Panc1 (cell line): Measurements from ENCODE around the gene SLC35E2B. TPM values are rescaled to one million over a fixed set of nuclear protein-coding genes. Genes with fewer than 3 reads are reported as not detected.

Experiments used
- ATAC-seq: fragments of 200-7000 bp; cut with Tn5 transposase; 2 replicates; pipeline ENCODE4 v1.9.1; 2020; ENCODE audit warnings: mild to moderate bottlenecking, moderate library complexity
- BruUV-seq: library from RNA; stranded (reverse); fragments of 400-500 nt; replicated peaks from 2 replicates; lab custom pipeline; 2021; lab: Mats Ljungman, UMichigan
- CTCF ChIA-PET: fragments of 300-600 bp; sonication (Branson Sonifier 250); formaldehyde crosslinking; loops from one replicate; lab custom pipeline; 2022; ENCODE audit warnings: antibody characterized with exemption; lab: Charles Lee
- POLR2A ChIA-PET: fragments of 300-600 bp; sonication (Branson Sonifier 250); formaldehyde crosslinking; loops from one replicate; lab custom pipeline; 2022; ENCODE audit warnings: antibody characterized with exemption; lab: Charles Lee
- DNase-seq: peaks from one replicate; pipeline ENCODE4 v3.0.0-alpha.2; 2010; ENCODE audit warnings: low read depth, low spot score
- H3K27ac ChIP-seq: 2 replicates; pipeline ENCODE4 v1.5.1; 2011; ENCODE audit warnings: mild to moderate bottlenecking, low read length, inconsistent platforms
- H3K27me3 ChIP-seq: fragments of 200-500 bp; sonication (Bioruptor generic); 2 replicates; pipeline ENCODE4 v1.6.0; 2014; ENCODE audit warnings: low read length, inconsistent platforms; ENCODE audit not compliant: control insufficient read depth, insufficient read depth
- H3K36me3 ChIP-seq: fragments of 200-500 bp; sonication (Bioruptor generic); 2 replicates; pipeline ENCODE4 v1.5.1; 2014; ENCODE audit warnings: inconsistent platforms, mild to moderate bottlenecking, low read length, moderate library complexity; ENCODE audit not compliant: control insufficient read depth, insufficient read depth
- H3K4me1 ChIP-seq: 2 replicates; pipeline ENCODE4 v1.5.1; 2011; ENCODE audit warnings: inconsistent platforms, mild to moderate bottlenecking, low read length, moderate library complexity; ENCODE audit not compliant: control insufficient read depth, insufficient read depth
- H3K4me3 ChIP-seq, 2 experiments: 2 replicates each; pipeline ENCODE4 v1.5.1; 2011 to 2012; ENCODE audit warnings: low read depth in 2 of 2, low read length in 2 of 2, mild to moderate bottlenecking in 2 of 2, inconsistent platforms in 1 of 2, moderate library complexity in 1 of 2
- H3K9me3 ChIP-seq: fragments of 200-500 bp; sonication (Bioruptor generic); 2 replicates; pipeline ENCODE4 v1.5.1; 2014; ENCODE audit warnings: low read depth, mild to moderate bottlenecking, inconsistent platforms, low read length, moderate library complexity; ENCODE audit not compliant: control insufficient read depth, insufficient read depth
- POLR2AphosphoS5 ChIP-seq: IDR thresholded peaks from 2 replicates; pipeline ENCODE4 v1.6.1; 2012; ENCODE audit warnings: mild to moderate bottlenecking, low read depth, low read length, moderate library complexity
- REST ChIP-seq, 2 experiments: IDR thresholded peaks; 2 replicates each; pipeline ENCODE4 v1.6.1; 2011 to 2012; ENCODE audit warnings: low read depth in 2 of 2, control low read depth in 1 of 2, low read length in 1 of 2, mild to moderate bottlenecking in 1 of 2, moderate library complexity in 1 of 2; ENCODE audit not compliant: insufficient read depth in 1 of 2
- SIN3A ChIP-seq: IDR thresholded peaks from 2 replicates; pipeline ENCODE4 v1.6.1; 2012; ENCODE audit warnings: low read depth, mild to moderate bottlenecking, low read length, moderate library complexity, borderline replicate concordance; ENCODE audit not compliant: insufficient read depth
- TCF7L2 ChIP-seq: IDR thresholded peaks from 2 replicates; pipeline ENCODE4 v1.6.1; 2011; ENCODE audit warnings: mild to moderate bottlenecking, low read depth, low read length, inconsistent platforms
- in situ Hi-C: cut with HindIII; loops from 2 replicates; pipeline ENCODE4 v1.10.0; 2016; ENCODE audit warnings: low sequenced_read_pairs, low pct_unique_long_range_greater_than_20kb
- intact Hi-C: fragments of 100-400 bp; cut with micrococcal nuclease; formaldehyde crosslinking; loops from one replicate; pipeline ENCODE4 v1.10.0; 2022; ENCODE audit not compliant: unreplicated experiment
- total RNA-seq: library from RNA; stranded (reverse); gene quantifications from one replicate; pipeline ENCODE4 v1.2.1, GENCODE V29; 2021; ENCODE audit not compliant: unreplicated experiment
- TF ChIP-seq, protein P1 (sequence below): fragments of 450-650 bp; IDR thresholded peaks from 2 replicates; pipeline ENCODE4 v1.5.1; 2017; ENCODE audit warnings: mild to moderate bottlenecking

The SLC35E2B gene
- total RNA-seq, 1 experiment from 2014 or later: 75.7 TPM

GRCh38 chr1:1610796-1611195, 81.8 kb downstream of the SLC35E2B start:
- POLR2A ChIA-PET: no interaction called here

DNA sequence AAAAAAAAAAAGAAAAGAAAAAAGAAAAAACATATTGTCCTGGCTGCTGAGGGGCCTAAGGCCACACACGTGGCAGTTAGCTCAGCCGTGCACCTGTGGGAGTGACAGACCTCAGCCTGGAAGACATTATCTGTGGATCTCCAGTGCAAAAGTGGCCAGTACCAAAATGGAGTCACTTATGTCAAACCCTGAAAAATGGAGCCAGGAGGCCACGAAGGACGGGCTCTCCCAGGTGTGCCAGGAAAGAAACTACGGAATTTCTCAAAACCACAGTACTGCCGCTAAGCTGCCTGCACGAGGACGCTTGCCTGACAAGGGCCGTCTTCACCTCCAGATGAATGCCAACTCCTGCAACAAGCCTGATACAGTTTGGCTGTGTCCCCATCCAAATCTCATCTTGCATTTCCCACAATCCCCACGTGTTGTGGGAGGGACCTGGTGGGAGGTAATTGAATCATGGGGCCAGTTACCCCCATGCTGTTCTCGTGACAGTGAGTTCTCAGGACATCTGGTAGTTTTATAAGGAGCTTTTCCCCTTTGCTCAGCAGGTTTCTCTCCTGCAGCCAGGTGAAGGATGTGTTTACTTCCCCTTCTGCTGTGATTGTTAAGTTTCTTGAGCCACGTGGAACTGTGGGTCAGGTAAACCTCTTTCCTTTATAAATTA, 82.6 kb downstream of the SLC35E2B start:
- Histone ChIP-seq H3K27ac (no peak overlapping the region), H3K4me1 (peaks cover 10% of the 10 kb centered on the region), H3K27me3 (no peaks in the 10 kb centered on the region), H3K36me3 (no peaks in the 10 kb centered on the region), H3K9me3 (no peaks in the 10 kb centered on the region), H3K4me3 (no peak overlapping the region)
- in situ Hi-C loops (no loop called here), intact Hi-C loops (no loop called here)
- CTCF ChIA-PET: no interaction called here
- no TSS peak for BruUV-seq
- POLR2A ChIA-PET: no interaction called here
- DNase-seq (no peak), ATAC-seq (no peak)
- TF ChIP-seq SIN3A (no peak), TCF7L2 (no peak), POLR2AphosphoS5 (no peak), REST (IDR thresholded peaks at IDR 0.05; ENCODE audit: insufficient read depth in 1 of 2, low read depth in 2 of 2, low read length in 1 of 2) (no peak)
- TF ChIP-seq, protein P1, sequence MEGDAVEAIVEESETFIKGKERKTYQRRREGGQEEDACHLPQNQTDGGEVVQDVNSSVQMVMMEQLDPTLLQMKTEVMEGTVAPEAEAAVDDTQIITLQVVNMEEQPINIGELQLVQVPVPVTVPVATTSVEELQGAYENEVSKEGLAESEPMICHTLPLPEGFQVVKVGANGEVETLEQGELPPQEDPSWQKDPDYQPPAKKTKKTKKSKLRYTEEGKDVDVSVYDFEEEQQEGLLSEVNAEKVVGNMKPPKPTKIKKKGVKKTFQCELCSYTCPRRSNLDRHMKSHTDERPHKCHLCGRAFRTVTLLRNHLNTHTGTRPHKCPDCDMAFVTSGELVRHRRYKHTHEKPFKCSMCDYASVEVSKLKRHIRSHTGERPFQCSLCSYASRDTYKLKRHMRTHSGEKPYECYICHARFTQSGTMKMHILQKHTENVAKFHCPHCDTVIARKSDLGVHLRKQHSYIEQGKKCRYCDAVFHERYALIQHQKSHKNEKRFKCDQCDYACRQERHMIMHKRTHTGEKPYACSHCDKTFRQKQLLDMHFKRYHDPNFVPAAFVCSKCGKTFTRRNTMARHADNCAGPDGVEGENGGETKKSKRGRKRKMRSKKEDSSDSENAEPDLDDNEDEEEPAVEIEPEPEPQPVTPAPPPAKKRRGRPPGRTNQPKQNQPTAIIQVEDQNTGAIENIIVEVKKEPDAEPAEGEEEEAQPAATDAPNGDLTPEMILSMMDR: no peak

More at GRCh38 chr1:1610796-1611195, 81.8 kb downstream of the SLC35E2B start:
- no peaks in the 10 kb centered on the region for H3K27me3 ChIP-seq
- intact Hi-C loops: no loop called here
- H3K4me3 ChIP-seq: no peak overlapping the region
- no peak overlapping the region for H3K27ac ChIP-seq
- peaks cover 10% of the 10 kb centered on the region for H3K4me1 ChIP-seq
- no peak for ATAC-seq
- CTCF ChIA-PET: interaction anchor here (0.5 kb wide), 1 partner anchor 27 kb away, joined by 3 read pairs; no protein-coding TSS in a partner anchor
- in situ Hi-C loops: no loop called here
- no peaks in the 10 kb centered on the region for H3K9me3 ChIP-seq
- no peaks in the 10 kb centered on the region for H3K36me3 ChIP-seq
- BruUV-seq: no TSS peak
- TF ChIP-seq TCF7L2 (no peak), REST (IDR thresholded peaks at IDR 0.05; ENCODE audit: insufficient read depth in 1 of 2, low read depth in 2 of 2, low read length in 1 of 2) (no peak), POLR2AphosphoS5 (no peak), SIN3A (no peak)
- TF ChIP-seq, protein P1: no peak
- no peak for DNase-seq
